Measurements from ENCODE around the gene IL11.
"Not testable (repeated sequence)": the region's sequence is repeated elsewhere in the genome, so short reads cannot be mapped to it uniquely, and the experiment has no call there.

Gene IL11

DNA sequence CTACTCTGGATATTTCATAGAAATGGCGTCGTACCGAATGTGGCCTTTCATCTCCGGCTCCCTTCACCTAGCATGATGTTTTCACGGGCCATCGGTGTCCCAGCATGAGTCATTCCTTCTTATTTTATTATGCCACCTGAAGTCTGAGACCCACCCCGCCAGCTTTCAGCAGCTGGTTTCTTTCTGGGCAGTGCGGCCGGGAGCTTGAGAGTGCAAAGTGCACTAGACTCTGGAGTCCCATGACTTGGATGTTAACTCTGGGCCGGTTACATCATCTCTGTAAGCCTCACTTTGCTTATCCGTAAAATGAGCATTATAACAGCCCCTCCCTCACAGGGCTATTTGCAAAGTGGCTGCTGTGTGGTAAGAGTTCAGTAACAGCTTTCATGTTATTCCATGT, 36.4 kb downstream of the IL11 start:
- TF ChIP-seq, protein P1, sequence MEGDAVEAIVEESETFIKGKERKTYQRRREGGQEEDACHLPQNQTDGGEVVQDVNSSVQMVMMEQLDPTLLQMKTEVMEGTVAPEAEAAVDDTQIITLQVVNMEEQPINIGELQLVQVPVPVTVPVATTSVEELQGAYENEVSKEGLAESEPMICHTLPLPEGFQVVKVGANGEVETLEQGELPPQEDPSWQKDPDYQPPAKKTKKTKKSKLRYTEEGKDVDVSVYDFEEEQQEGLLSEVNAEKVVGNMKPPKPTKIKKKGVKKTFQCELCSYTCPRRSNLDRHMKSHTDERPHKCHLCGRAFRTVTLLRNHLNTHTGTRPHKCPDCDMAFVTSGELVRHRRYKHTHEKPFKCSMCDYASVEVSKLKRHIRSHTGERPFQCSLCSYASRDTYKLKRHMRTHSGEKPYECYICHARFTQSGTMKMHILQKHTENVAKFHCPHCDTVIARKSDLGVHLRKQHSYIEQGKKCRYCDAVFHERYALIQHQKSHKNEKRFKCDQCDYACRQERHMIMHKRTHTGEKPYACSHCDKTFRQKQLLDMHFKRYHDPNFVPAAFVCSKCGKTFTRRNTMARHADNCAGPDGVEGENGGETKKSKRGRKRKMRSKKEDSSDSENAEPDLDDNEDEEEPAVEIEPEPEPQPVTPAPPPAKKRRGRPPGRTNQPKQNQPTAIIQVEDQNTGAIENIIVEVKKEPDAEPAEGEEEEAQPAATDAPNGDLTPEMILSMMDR (IDR thresholded peaks at IDR 0.05; ENCODE audit: insufficient read depth, low read depth, low read length, missing control alignments): no peak

DNA sequence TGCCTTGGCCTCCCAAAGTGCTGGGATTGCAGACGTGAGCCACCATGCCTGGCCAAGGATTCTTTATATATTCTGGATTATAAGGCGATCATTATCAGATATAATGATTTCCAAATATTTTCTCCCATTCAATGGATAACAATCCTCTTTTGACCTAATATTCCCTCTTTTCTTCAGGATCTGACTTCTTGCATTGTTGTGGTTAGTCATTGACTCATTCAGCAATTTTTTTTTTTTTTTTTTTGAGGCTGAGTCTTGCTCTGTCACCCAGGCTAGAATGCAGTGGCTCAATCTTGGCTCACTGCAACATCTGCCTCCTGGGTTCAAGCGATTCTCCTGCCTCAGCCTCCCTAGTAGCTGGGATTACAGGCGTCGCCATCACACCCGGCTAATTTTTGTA, 40.5 kb downstream of the IL11 start:
- not testable (repeated sequence) for DNase-seq (ENCODE audit: low read depth); H3K4me3 ChIP-seq (ENCODE audit: low read depth, low read length)

More for the DNA sequence above, 36.4 kb downstream of the IL11 start:
- no peak overlapping the region for H3K4me3 ChIP-seq (ENCODE audit: low read depth, low read length)
- DNase-seq (ENCODE audit: low read depth): no peak

DNA sequence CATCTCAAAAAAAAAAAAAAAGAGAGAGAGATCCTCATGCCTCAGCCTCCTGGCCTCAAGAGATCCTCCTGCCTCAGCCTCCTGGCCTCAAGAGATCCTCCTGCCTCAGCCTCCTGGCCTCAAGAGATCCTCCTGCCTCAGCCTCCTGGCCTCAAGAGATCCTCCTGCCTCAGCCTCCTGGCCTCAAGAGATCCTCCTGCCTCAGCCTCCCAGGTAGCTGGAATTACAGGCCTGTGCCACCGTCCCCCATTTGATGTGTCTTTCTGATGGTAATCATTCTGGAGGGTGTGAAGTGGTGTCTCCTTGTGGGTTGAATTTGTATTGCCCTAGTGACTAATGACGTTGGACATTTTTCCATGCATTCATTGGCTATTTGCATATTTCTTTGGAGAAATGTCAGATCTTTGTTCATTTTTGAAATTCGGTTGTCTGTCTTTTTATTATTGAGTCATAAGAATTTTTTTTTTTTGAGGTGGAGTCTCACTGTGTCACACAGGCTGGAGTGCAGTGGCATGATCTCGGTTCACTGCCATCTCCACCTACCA, 41.4 kb downstream of the IL11 start:
- DNase-seq (ENCODE audit: low read depth): peak; percentile 38
- not testable (repeated sequence) for H3K4me3 ChIP-seq (ENCODE audit: low read depth, low read length)

DNA sequence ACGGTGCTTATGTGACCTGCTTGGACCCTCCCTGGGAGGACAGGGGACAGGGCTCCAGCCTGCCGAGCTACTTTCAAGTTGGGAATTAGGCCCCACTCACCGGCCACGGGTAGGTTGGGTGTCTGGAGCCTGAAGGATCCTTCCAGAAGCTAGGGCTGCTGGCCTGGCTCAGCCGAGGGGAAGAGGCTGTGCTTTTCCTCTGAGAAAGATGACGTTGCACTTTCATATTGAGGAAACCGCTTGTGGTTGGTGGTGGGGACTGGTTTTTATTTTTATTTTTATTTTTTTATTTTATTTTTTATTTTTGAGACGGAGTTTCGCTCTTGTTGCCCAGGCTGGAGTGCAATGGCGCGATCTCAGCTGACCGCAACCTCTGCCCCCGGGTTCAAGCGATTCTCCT, 45.1 kb downstream of the IL11 start, which contains the start of gene TMEM150B:
Gene TMEM150B, minus strand, starts transcription at position 170 of the 400 bp plus-strand sequence. CDS start 4,305 bp downstream, outside the sequence.
- H3K4me3 ChIP-seq (ENCODE audit: low read depth, low read length): no peak within 1 kb of the TSS
- TF ChIP-seq, protein P1 (IDR thresholded peaks at IDR 0.05; ENCODE audit: insufficient read depth, low read depth, low read length, missing control alignments): no peak
- no peak for DNase-seq (ENCODE audit: low read depth)

DNA sequence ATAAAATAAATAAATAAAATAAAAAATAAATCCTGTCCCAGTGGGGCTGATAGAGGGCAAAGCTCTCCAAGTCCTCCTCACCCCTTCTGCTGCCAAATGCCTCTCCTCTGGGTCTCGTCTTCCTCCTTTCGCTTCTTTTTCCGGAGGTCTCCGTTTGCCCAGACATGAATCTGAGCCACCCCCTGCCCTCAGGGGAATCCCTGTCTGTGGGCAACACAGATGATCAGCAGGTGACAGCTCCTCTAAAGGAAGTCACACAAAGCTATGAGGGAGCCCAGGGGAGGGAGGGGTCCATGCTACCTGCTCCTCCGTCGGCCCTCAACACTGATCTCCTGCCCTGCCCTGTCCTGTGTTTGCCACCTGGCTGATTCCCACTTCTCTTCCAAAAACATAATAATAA, 45.6 kb downstream of the IL11 start:
- DNase-seq (ENCODE audit: low read depth): no peak
- no peak overlapping the region for H3K4me3 ChIP-seq (ENCODE audit: low read depth, low read length)
- TF ChIP-seq, protein P1 (IDR thresholded peaks at IDR 0.05; ENCODE audit: insufficient read depth, low read depth, low read length, missing control alignments): no peak

DNA sequence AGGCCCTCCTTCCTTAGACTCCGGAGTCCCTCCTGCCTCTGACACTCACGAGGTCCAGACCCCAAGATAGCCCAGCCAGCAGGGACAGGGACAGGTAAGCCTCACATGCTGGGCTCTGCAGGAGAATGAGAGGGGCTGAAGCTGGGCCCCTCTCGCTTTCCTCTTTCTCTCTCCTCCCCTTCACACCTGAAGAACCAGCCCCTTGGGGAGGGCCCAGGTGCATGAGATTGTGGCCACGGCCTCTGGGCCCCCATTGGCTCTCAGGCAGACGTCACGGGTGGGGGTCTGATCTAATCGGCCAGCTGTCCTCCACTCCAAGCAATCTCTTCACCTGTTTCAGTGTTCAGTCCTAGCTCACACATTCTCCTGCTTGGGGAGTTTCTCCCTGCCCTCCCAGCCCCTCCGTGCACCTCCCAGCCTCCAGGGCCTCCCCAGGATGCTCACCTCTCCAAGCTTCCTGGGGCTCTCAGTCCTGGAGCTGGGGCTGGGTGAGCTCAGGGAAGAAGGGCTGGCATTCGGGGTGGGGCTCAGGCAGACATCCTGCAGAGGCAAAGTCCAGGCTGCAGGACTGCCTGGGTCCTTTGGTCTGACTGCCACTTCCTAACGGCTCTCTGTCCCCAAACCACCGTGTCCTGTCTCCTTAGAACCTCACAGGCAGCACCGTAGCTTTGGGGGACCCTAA, 47.9 kb downstream of the IL11 start:
- H3K4me3 ChIP-seq (ENCODE audit: low read depth, low read length): no peak overlapping the region
- DNase-seq (ENCODE audit: low read depth): no peak
- TF ChIP-seq, protein P1 (IDR thresholded peaks at IDR 0.05; ENCODE audit: insufficient read depth, low read depth, low read length, missing control alignments): no peak

DNA sequence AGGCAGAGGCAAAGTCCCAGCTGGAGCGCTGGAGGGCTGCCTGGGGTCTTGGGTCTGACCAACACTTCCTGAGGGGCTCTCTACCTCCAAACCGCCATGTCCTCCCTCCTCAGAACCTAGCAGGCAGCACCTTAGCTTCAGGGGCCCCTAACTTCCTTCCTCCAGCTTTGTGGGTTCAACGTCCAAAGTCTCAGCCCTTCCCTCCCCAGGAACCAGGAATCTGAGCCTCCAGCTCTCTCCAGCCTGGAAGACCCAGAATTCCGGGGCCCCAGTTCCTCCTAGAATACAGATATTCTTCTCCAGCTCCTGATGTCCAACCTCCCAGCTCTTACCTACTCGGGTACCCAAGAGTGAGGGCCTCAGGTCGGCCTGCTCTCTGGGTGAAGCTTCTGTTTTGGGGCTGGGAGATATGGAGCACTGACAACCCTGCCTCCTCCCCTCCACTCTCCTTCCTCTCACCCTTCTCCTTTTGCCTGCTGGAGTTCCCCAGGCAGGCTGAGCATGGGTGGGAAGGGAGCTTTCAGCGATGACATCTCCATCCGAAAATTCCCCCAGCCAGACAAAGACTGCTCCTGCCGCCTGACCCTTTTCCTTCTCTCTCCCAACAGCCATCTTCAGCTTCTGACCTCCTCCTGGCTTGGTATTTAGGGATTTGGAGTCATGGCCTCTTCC, 48.7 kb downstream of the IL11 start:
- TF ChIP-seq, protein P1 (IDR thresholded peaks at IDR 0.05; ENCODE audit: insufficient read depth, low read depth, low read length, missing control alignments): no peak
- DNase-seq (ENCODE audit: low read depth): no peak
- no peak overlapping the region for H3K4me3 ChIP-seq (ENCODE audit: low read depth, low read length)

All from GM12865 (cell line).